GM12873 (cell line): ENCODE data around the gene PRDM16.

Source experiments
- TF ChIP-seq, protein P1 (sequence below): IDR thresholded peaks from 2 replicates; pipeline ENCODE4 v1.5.1; 2012; ENCODE audit warnings: low read depth, mild to moderate bottlenecking, moderate library complexity, low read length, control low read depth; ENCODE audit not compliant: insufficient read depth; ENCODE audit errors: missing control alignments

Gene PRDM16

DNA sequence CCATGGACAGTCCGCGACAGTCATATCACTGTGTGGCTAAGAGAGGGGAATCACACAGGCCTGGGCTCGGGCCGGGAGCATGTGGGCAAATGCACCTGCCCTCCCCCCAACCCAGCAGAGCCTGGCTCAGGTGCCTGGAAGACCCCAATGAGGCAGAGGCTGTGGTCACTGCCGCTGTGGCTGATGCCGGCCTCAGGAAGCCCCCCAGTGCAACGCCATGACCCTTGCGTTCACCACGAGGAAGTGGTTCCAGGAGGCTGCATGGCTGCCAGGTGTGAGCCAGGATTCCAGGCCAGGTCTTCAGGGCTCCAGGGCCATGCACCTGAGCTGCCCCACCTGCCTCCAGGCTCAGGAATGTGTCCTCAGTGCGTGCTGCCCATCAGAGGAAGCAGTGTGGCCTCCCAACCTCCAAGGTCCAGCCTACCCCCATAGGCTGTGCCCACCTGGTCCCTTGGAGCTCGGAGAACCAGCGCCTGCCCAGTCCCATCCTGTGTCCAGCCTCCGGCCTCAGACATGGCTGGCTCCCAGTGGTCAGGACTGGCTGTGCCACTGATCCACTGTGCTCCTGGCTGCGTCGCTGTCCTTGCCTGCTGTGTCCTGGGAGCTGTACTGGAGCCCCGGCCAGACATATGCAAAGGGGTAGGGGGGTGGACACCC lies 393.5 kb downstream of the PRDM16 start:
- TF ChIP-seq, protein P1, sequence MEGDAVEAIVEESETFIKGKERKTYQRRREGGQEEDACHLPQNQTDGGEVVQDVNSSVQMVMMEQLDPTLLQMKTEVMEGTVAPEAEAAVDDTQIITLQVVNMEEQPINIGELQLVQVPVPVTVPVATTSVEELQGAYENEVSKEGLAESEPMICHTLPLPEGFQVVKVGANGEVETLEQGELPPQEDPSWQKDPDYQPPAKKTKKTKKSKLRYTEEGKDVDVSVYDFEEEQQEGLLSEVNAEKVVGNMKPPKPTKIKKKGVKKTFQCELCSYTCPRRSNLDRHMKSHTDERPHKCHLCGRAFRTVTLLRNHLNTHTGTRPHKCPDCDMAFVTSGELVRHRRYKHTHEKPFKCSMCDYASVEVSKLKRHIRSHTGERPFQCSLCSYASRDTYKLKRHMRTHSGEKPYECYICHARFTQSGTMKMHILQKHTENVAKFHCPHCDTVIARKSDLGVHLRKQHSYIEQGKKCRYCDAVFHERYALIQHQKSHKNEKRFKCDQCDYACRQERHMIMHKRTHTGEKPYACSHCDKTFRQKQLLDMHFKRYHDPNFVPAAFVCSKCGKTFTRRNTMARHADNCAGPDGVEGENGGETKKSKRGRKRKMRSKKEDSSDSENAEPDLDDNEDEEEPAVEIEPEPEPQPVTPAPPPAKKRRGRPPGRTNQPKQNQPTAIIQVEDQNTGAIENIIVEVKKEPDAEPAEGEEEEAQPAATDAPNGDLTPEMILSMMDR: no peak

DNA sequence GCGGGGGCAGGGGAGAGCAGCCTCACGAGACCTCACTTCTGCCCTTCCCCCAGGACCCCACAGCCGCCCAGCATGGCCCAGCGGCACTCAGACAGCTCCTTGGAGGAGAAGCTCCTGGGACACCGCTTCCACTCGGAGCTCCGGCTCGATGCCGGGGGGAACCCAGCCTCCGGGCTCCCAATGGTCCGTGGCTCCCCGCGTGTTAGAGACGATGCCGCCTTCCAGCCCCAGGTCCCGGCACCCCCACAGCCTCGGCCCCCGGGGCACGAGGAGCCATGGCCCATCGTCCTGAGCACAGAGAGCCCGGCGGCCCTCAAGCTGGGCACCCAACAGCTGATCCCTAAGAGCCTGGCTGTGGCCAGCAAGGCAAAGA lies 394.0 kb downstream of the PRDM16 start:
- TF ChIP-seq, protein P1: no peak

DNA sequence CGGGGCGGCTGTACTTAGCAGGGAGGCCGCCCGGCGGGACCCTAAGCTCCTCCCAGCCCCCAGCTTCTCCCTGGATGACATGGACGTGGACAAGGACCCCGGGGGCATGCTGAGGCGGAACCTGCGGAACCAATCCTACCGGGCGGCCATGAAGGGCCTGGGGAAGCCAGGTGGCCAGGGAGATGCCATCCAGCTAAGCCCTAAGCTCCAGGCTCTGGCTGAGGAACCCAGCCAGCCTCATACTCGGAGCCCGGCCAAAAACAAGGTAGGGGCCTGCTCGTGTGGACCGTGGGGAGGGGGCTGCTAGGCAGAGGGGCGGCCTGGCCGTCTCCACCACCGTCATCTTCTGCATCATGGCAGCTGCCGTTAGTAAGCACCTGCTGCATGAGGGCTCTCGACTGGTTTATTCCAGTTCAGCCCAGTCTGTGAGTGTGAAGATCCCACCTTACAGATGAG lies 394.4 kb downstream of the PRDM16 start:
- TF ChIP-seq, protein P1: no peak

DNA sequence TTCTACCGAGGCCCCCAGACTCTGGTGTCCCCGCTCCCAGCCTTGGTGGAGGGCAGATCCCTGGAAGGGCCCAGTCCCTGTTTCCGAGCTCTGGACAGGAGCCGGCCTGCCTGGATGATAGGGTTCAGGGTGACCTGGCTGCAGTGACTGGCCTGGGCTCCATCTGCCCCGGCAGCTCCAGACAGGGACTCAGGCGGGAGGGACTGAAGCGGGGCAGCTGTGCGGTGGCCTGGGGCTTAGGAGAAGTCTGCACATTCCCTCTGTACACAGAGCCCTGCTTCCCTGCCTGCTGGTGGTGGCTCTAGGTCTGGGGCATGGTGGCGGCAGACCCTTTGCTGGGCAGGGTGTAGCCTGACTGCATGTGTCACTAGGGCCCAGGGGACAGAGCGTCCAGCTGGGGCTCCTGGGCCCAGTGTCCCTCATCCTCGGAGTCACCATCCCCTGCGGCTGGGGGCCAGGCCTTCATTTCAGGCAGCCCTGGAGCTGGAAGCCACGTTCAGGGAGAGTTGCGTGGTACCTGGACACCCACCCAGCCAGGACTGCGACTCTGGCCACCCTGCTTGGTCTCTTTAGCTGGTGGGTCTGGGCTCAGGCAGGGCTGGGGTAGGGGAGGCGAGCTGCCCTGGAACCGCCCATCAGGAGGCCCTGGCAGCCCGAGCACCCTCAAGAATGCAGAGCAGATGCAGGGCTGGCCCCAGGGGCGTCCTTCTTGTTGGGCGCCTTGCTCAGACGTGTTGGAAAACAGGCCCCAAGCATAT lies 395.1 kb downstream of the PRDM16 start:
- TF ChIP-seq, protein P1: no peak

DNA sequence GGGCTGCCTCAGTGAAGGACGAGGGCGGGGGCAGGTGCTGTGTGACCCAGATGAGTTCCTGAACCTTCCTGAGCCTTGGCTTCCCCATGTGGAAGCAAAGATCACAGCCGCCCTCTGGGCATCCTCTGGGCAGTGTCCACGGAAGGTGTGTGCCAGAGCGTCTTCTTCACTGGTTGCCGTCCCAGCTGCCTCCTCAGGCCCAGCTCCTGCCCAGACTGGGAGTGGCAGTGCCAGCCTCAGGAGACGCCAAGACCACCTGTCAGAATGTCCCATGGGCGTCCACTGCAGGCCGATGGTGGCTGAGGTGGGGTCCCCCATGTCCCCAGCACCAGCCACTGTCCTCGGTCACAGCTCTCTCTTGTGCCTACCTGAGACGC lies 395.6 kb downstream of the PRDM16 start:
- TF ChIP-seq, protein P1: no peak

DNA sequence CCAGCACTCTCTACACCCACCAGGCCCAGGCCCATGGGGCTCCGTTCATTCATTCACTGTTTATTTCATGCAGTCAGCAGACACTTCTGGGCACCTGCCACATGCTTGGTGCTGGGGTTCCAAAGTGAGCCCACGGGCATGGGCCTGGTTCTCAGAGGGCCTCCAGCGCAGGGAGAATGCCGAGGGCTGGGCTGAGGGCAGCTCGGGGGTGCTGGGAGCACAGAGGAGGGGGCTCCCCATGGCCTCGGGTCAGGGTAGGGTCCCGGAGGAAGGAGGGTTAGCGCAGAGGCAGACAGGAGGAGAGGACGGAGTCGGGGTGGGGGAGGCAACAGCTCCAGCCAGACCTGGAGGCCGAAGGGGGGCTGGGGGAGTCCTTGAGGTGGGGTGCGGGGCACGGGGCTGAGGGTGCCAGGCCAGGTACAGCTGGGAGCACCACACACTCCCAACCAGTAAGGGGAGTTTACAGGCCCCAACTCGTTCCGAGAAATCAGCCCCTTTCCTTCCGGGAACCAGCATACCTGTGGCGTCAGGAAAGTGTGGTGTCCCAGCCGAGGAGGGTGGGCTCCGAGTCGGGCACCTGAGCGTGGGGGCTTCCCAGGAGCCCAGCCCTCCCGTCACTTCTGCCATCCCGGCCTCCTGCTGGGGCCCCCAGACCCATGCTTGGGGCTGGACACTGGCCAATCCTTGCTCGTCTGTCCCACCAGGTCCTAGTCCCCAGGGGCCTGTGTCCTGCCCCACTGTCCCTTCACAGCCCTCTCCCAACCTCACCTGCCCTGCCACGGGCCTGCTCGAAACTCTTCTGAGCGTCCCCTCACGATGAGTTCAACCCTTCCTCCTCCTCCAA lies 396.3 kb downstream of the PRDM16 start:
- TF ChIP-seq, protein P1: no peak

DNA sequence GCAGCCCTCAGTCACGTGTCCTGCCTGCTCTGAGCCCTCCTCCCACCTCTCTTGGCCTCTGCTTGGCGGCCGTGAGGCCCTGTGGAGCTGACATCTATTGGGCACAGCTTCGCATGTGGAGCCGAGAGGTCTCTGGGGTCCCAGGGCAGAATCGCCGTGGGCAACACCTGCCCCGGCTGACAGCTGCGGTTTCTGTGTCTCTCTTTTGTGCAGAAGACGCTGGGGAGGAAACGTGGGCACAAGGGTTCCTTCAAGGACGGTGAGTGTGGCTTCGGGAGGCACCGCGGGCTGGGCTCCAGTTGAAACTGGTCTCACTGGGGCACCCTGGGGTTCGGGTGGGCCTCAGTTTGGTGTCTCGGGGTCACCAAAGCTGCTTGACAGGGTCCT lies 396.9 kb downstream of the PRDM16 start:
- TF ChIP-seq, protein P1: no peak
